HCT116 (cell line): ENCODE data around the gene CDC42EP4. TPM values are rescaled to one million over a fixed set of nuclear protein-coding genes. Genes with fewer than 3 reads are reported as not detected.

Source experiments
- ATAC-seq: fragments of 200-7000 bp; cut with Tn5 transposase; 2 replicates; pipeline ENCODE4 v1.9.1; 2020; ENCODE audit warnings: mild to moderate bottlenecking, moderate library complexity
- BruUV-seq: library from RNA; stranded (reverse); fragments of 400-500 nt; replicated peaks from 2 replicates; lab custom pipeline; 2021; lab: Mats Ljungman, UMichigan
- CTCF ChIA-PET: fragments of 300-600 bp; sonication (Branson Sonifier 250); formaldehyde crosslinking; loops from one replicate; lab custom pipeline; 2021; ENCODE audit warnings: antibody characterized with exemption; lab: Charles Lee
- POLR2A ChIA-PET: fragments of 300-600, 350-600 bp; sonication (Branson Sonifier 250); formaldehyde crosslinking; loops from one replicate; lab custom pipeline; 2021; ENCODE audit warnings: antibody characterized with exemption; lab: Charles Lee
- RAD21 ChIA-PET, 2 experiments: fragments of 300-600 bp; sonication (Branson Sonifier 250); formaldehyde crosslinking; loops; one replicate each; lab custom pipeline; 2023; ENCODE audit warnings: low total read pairs in 2 of 2; ENCODE audit not compliant: uncharacterized antibody in 2 of 2, unreplicated experiment in 2 of 2, low non-redundant PET in 1 of 2; lab: Charles Lee
- DNase-seq: peaks from one replicate; pipeline ENCODE4 v3.0.0-alpha.2; 2010; ENCODE audit warnings: low read depth, low spot score
- H2AFZ ChIP-seq: fragments of 200-600 bp; shearing (Covaris generic), sonication (generic); 2 replicates; pipeline ENCODE4 v1.6.1; 2017; ENCODE audit warnings: low read depth, mixed run types, mixed read lengths, antibody characterized with exemption, low read length; ENCODE audit not compliant: poor library complexity, severe bottlenecking
- H3K27ac ChIP-seq: 2 replicates; pipeline ENCODE4 v1.5.1; 2012; ENCODE audit warnings: low read depth, low read length
- H3K27me3 ChIP-seq: fragments of 200-600 bp; sonication (generic); 2 replicates; pipeline ENCODE4 v1.6.1; 2016; ENCODE audit warnings: mixed run types, low read length, mixed read lengths; ENCODE audit not compliant: insufficient read depth
- H3K36me3 ChIP-seq, 2 experiments: fragments of 200-500 bp in 1 of 2; fragments of 200-600 bp in 1 of 2; sonication (Bioruptor generic) in 1 of 2; sonication (generic) in 1 of 2; 2 replicates each; pipeline versions ENCODE4 v1.5.1 to v1.6.1; 2014 to 2016; ENCODE audit warnings: low read length in 2 of 2, inconsistent platforms in 1 of 2, mixed read lengths in 1 of 2, mixed run types in 1 of 2; ENCODE audit not compliant: insufficient read depth in 2 of 2, control insufficient read depth in 1 of 2
- H3K4me1 ChIP-seq, 2 experiments: fragments of 200-600 bp in 1 of 2; sonication (generic) in 1 of 2; 2 replicates each; pipeline versions ENCODE4 v1.5.1 to v1.6.1; 2012 to 2017; ENCODE audit warnings: low read length in 2 of 2, inconsistent platforms in 1 of 2, mild to moderate bottlenecking in 1 of 2, mixed read lengths in 1 of 2, mixed run types in 1 of 2, moderate library complexity in 1 of 2; ENCODE audit not compliant: insufficient read depth in 2 of 2, control insufficient read depth in 1 of 2
- H3K4me2 ChIP-seq: fragments of 200-600 bp; sonication (generic); 2 replicates; pipeline ENCODE4 v1.6.1; 2017; ENCODE audit warnings: mixed run types, low read length, mixed read lengths
- H3K4me3 ChIP-seq, 2 experiments: fragments of 200-600 bp in 1 of 2; sonication (generic) in 1 of 2; replicated peaks in 1 of 2; 2 replicates each; pipeline ENCODE4 v1.5.1; 2011 to 2016; ENCODE audit warnings: low read length in 2 of 2, control low read depth in 1 of 2, low read depth in 1 of 2, mild to moderate bottlenecking in 1 of 2, mixed read lengths in 1 of 2, mixed run types in 1 of 2
- H3K79me2 ChIP-seq: fragments of 200-600 bp; sonication (generic); 2 replicates; pipeline ENCODE4 v1.6.1; 2017; ENCODE audit warnings: mild to moderate bottlenecking, mixed run types, low read length, moderate library complexity, mixed read lengths; ENCODE audit not compliant: insufficient read depth
- H3K9ac ChIP-seq: fragments of 200-600 bp; sonication (generic); 2 replicates; pipeline ENCODE4 v1.6.1; 2016; ENCODE audit warnings: low read length, mixed read lengths
- H3K9me2 ChIP-seq: fragments of 200-600 bp; sonication (generic), shearing (Covaris generic); 2 replicates; pipeline ENCODE4 v1.6.1; 2017; ENCODE audit warnings: mixed run types, mild to moderate bottlenecking, moderate library complexity; ENCODE audit not compliant: insufficient read depth
- H3K9me3 ChIP-seq, 2 experiments: fragments of 200-500 bp in 1 of 2; fragments of 200-600 bp in 1 of 2; sonication (Bioruptor generic) in 1 of 2; sonication (generic) in 1 of 2; 2 replicates each; pipeline ENCODE4 v1.6.1; 2014 to 2017; ENCODE audit warnings: low read length in 2 of 2, mixed read lengths in 2 of 2, inconsistent platforms in 1 of 2, low read depth in 1 of 2, mild to moderate bottlenecking in 1 of 2, mixed run types in 1 of 2, moderate library complexity in 1 of 2; ENCODE audit not compliant: control insufficient read depth in 1 of 2, insufficient read depth in 1 of 2
- H4K20me1 ChIP-seq: fragments of 200-600 bp; sonication (generic), shearing (Covaris generic); 2 replicates; pipeline ENCODE4 v1.6.1; 2017; ENCODE audit warnings: mixed run types, mild to moderate bottlenecking, moderate library complexity; ENCODE audit not compliant: insufficient read depth
- CBX3 ChIP-seq: IDR thresholded peaks from 2 replicates; pipeline ENCODE4 v1.6.1; 2012; ENCODE audit warnings: low read depth
- CEBPB ChIP-seq: IDR thresholded peaks from 2 replicates; pipeline ENCODE4 v1.6.1; 2012; ENCODE audit warnings: low read depth
- ELF1 ChIP-seq: IDR thresholded peaks from 2 replicates; pipeline ENCODE4 v1.6.1; 2012; ENCODE audit warnings: low read depth, borderline replicate concordance
- EZH2 ChIP-seq: fragments of 200-600 bp; sonication (generic); IDR thresholded peaks from 2 replicates; pipeline ENCODE4 v1.6.1; 2017; ENCODE audit warnings: antibody characterized with exemption, mixed run types
- EZH2phosphoT487 ChIP-seq: fragments of 200-600 bp; IDR thresholded peaks from 2 replicates; pipeline ENCODE4 v1.6.1; 2018; ENCODE audit warnings: antibody characterized with exemption, borderline replicate concordance
- JUND ChIP-seq: IDR thresholded peaks from 2 replicates; pipeline ENCODE4 v1.6.1; 2012
- POLR2A ChIP-seq: IDR thresholded peaks from 2 replicates; pipeline ENCODE4 v1.7.0; 2011; ENCODE audit warnings: borderline replicate concordance; ENCODE audit not compliant: insufficient read depth, insufficient read length; ENCODE audit errors: extremely low read depth
- POLR2AphosphoS5 ChIP-seq: IDR thresholded peaks from 2 replicates; pipeline ENCODE4 v1.6.1; 2011; ENCODE audit warnings: mild to moderate bottlenecking, low read depth, low read length, moderate library complexity
- RAD21 ChIP-seq: IDR thresholded peaks from 2 replicates; pipeline ENCODE4 v1.6.1; 2012; ENCODE audit warnings: low read depth, mild to moderate bottlenecking
- SIN3A ChIP-seq: IDR thresholded peaks from 2 replicates; pipeline ENCODE4 v1.6.1; 2012; ENCODE audit warnings: low read depth
- SP1 ChIP-seq: IDR thresholded peaks from 2 replicates; pipeline ENCODE4 v1.6.1; 2012; ENCODE audit warnings: low read depth
- SRF ChIP-seq: IDR thresholded peaks from 2 replicates; pipeline ENCODE4 v1.6.1; 2012; ENCODE audit warnings: low read depth
- YY1 ChIP-seq: IDR thresholded peaks from 2 replicates; pipeline ENCODE4 v1.6.1; 2011; ENCODE audit warnings: low read length, low read depth, moderate library complexity, mild to moderate bottlenecking; ENCODE audit not compliant: insufficient replicate concordance; ENCODE audit errors: extremely low read depth
- intact Hi-C: fragments of 100-400 bp; cut with micrococcal nuclease; formaldehyde crosslinking; loops from 2 replicates; pipeline ENCODE4 v1.10.0; 2022
- total RNA-seq: library from RNA; stranded (reverse); gene quantifications from one replicate; pipeline ENCODE4 v1.2.1, GENCODE V29; 2021; ENCODE audit not compliant: unreplicated experiment
- TF ChIP-seq, protein P1 (sequence below): IDR thresholded peaks from 2 replicates; pipeline ENCODE4 v1.6.1; 2011; ENCODE audit warnings: mild to moderate bottlenecking, low read length, moderate library complexity; ENCODE audit not compliant: insufficient replicate concordance; ENCODE audit errors: extremely low read depth
- TF ChIP-seq, protein P2 (sequence below): IDR thresholded peaks from 2 replicates; pipeline ENCODE4 v1.6.1; 2012; ENCODE audit warnings: low read depth
- TF ChIP-seq, protein P3 (sequence below): IDR thresholded peaks from 2 replicates; pipeline ENCODE4 v1.6.1; 2012
- TF ChIP-seq, protein P4 (sequence below): IDR thresholded peaks from 2 replicates; pipeline ENCODE4 v1.6.1; 2012
- TF ChIP-seq, protein P5 (sequence below), 3 experiments: fragments of 200-600 bp in 1 of 3; sonication (generic) in 1 of 3; IDR thresholded peaks in 2 of 3; conservative IDR thresholded peaks in 1 of 3; 2 replicates each; pipeline ENCODE4 v1.5.1; 2012 to 2017; ENCODE audit warnings: low read depth in 2 of 3, low read length in 2 of 3, antibody characterized with exemption in 1 of 3, borderline replicate concordance in 1 of 3, control low read depth in 1 of 3, mild to moderate bottlenecking in 1 of 3, mixed read lengths in 1 of 3, mixed run types in 1 of 3, moderate library complexity in 1 of 3; ENCODE audit not compliant: insufficient read depth in 1 of 3

The CDC42EP4 gene
- total RNA-seq, 1 experiment from 2014 or later: 54.9 TPM

DNA sequence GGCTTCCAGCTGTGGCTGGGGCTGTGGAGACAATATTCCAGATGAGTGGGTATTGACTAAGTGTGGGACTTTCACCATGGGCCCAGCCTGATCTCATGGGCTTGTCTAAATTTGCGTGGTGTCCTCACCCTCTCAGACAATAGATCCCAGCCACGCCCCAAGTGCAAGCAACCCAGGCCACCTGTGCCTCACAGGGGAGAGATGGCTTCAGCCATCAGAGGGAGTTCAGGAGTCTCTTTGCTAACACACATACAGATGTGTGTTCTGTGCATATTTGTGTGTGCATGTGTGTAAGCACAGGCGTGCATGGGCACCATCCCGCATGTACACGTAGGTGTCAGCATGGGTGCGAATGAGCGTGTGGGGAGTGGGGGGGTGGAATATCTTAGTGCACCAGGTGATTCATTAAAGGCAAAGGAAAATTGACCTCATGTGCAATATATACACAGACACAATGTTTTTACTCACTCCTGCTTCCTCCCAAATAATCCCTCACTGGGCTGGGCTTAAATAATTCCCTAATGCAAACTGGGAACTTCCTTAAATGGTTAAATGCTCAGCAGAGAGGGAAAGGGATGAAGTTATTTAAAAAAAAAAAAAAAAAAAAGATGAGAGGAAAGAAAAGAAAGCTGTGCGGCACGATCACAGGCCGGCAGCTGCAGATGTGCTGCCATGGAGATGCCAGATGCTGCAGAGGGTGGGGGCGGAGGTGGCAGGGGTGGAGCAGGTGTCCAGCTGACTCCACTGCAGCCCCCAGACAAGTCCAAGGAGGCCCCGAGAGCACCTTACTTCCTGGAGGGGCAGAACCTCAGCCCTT, 24.0 kb upstream of the CDC42EP4 start:
- intact Hi-C loops: no loop called here
- Histone ChIP-seq H3K9ac (no peak overlapping the region), H3K36me3 (no peaks in the 10 kb centered on the region), H3K9me2 (no peaks in the 10 kb centered on the region), H2AFZ (no peak overlapping the region), H4K20me1 (no peaks in the 10 kb centered on the region), H3K4me3 (no peak overlapping the region), H3K27me3 (no peaks in the 10 kb centered on the region), H3K4me1 (peaks cover 11 to 21% of the 10 kb centered on the region in 2 experiments), H3K4me2 (no peak overlapping the region), H3K9me3 (no peaks in the 10 kb centered on the region), H3K27ac (no peak overlapping the region), H3K79me2 (no peaks in the 10 kb centered on the region)
- no TSS peak for BruUV-seq
- DNase-seq: no peak
- TF ChIP-seq SIN3A (no peak), POLR2A (no peak), CEBPB (no peak), ELF1 (no peak), CBX3 (no peak), YY1 (no peak), SP1 (no peak), POLR2AphosphoS5 (no peak), JUND (no peak), SRF (no peak), EZH2phosphoT487 (no peak), EZH2 (no peak), RAD21 (no peak)
- TF ChIP-seq, protein P1, sequence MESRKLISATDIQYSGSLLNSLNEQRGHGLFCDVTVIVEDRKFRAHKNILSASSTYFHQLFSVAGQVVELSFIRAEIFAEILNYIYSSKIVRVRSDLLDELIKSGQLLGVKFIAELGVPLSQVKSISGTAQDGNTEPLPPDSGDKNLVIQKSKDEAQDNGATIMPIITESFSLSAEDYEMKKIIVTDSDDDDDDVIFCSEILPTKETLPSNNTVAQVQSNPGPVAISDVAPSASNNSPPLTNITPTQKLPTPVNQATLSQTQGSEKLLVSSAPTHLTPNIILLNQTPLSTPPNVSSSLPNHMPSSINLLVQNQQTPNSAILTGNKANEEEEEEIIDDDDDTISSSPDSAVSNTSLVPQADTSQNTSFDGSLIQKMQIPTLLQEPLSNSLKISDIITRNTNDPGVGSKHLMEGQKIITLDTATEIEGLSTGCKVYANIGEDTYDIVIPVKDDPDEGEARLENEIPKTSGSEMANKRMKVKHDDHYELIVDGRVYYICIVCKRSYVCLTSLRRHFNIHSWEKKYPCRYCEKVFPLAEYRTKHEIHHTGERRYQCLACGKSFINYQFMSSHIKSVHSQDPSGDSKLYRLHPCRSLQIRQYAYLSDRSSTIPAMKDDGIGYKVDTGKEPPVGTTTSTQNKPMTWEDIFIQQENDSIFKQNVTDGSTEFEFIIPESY: no peak
- TF ChIP-seq, protein P2, sequence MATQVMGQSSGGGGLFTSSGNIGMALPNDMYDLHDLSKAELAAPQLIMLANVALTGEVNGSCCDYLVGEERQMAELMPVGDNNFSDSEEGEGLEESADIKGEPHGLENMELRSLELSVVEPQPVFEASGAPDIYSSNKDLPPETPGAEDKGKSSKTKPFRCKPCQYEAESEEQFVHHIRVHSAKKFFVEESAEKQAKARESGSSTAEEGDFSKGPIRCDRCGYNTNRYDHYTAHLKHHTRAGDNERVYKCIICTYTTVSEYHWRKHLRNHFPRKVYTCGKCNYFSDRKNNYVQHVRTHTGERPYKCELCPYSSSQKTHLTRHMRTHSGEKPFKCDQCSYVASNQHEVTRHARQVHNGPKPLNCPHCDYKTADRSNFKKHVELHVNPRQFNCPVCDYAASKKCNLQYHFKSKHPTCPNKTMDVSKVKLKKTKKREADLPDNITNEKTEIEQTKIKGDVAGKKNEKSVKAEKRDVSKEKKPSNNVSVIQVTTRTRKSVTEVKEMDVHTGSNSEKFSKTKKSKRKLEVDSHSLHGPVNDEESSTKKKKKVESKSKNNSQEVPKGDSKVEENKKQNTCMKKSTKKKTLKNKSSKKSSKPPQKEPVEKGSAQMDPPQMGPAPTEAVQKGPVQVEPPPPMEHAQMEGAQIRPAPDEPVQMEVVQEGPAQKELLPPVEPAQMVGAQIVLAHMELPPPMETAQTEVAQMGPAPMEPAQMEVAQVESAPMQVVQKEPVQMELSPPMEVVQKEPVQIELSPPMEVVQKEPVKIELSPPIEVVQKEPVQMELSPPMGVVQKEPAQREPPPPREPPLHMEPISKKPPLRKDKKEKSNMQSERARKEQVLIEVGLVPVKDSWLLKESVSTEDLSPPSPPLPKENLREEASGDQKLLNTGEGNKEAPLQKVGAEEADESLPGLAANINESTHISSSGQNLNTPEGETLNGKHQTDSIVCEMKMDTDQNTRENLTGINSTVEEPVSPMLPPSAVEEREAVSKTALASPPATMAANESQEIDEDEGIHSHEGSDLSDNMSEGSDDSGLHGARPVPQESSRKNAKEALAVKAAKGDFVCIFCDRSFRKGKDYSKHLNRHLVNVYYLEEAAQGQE: no peak
- TF ChIP-seq, protein P3, sequence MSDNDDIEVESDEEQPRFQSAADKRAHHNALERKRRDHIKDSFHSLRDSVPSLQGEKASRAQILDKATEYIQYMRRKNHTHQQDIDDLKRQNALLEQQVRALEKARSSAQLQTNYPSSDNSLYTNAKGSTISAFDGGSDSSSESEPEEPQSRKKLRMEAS: no peak
- TF ChIP-seq, protein P4, sequence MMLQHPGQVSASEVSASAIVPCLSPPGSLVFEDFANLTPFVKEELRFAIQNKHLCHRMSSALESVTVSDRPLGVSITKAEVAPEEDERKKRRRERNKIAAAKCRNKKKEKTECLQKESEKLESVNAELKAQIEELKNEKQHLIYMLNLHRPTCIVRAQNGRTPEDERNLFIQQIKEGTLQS: no peak
- TF ChIP-seq, protein P5, sequence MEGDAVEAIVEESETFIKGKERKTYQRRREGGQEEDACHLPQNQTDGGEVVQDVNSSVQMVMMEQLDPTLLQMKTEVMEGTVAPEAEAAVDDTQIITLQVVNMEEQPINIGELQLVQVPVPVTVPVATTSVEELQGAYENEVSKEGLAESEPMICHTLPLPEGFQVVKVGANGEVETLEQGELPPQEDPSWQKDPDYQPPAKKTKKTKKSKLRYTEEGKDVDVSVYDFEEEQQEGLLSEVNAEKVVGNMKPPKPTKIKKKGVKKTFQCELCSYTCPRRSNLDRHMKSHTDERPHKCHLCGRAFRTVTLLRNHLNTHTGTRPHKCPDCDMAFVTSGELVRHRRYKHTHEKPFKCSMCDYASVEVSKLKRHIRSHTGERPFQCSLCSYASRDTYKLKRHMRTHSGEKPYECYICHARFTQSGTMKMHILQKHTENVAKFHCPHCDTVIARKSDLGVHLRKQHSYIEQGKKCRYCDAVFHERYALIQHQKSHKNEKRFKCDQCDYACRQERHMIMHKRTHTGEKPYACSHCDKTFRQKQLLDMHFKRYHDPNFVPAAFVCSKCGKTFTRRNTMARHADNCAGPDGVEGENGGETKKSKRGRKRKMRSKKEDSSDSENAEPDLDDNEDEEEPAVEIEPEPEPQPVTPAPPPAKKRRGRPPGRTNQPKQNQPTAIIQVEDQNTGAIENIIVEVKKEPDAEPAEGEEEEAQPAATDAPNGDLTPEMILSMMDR (IDR thresholded peaks at IDR 0.05 in 2 of 3, conservative IDR thresholded peaks at IDR 0.05 in 1 of 3; ENCODE audit: borderline replicate concordance in 1 of 3, insufficient read depth in 1 of 3, low read depth in 2 of 3, low read length in 2 of 3): no peak
- ChIA-PET POLR2A (interaction anchor here (0.6 kb wide), 1 partner anchor 21 kb away, joined by 3 read pairs; no protein-coding TSS in a partner anchor), RAD21 (no interaction called here), CTCF (no interaction called here)
- ATAC-seq: no peak
